Body of pancreas (tissue), 4 donors: ENCODE results near the gene GALNTL6. TPM values are rescaled to one million over a fixed set of nuclear protein-coding genes. Genes with fewer than 3 reads are reported as not detected.

Experiments used
- ATAC-seq: fragments of 150-250 bp; one replicate; pipeline ENCODE4 v1.9.1; 2016
- DNase-seq, 4 donors: peaks; one replicate each; pipeline ENCODE4 v3.0.0-alpha.2; 2019
- H3K27ac ChIP-seq, 4 donors: fragments of 200-600 bp; sonication (generic); 1 replicate in 3 of 4; 2 replicates in 1 of 4; pipeline versions ENCODE4 v1.5.1 to v1.6.1; 2016 to 2019; ENCODE audit warnings: mild to moderate bottlenecking in 1 of 4, mixed read lengths in 1 of 4, moderate library complexity in 1 of 4
- H3K27me3 ChIP-seq, 2 donors: fragments of 200-600 bp; sonication (generic); one replicate each; pipeline ENCODE4 v1.6.0; 2016; ENCODE audit warnings: mild to moderate bottlenecking in 1 of 2
- H3K36me3 ChIP-seq, 2 donors: fragments of 200-600 bp; sonication (generic); replicated peaks in 1 of 2; 2 replicates each; pipeline ENCODE4 v1.5.1; 2016; ENCODE audit warnings: low read depth in 2 of 2; ENCODE audit not compliant: insufficient read depth in 1 of 2
- H3K4me1 ChIP-seq: fragments of 200-600 bp; sonication (generic); one replicate; pipeline ENCODE4 v1.6.0; 2016
- H3K4me3 ChIP-seq, 2 donors: fragments of 200-600 bp; sonication (generic); 1 replicate in 1 of 2; 2 replicates in 1 of 2; pipeline ENCODE4 v1.5.1; 2016 to 2019
- H3K9me3 ChIP-seq, 3 donors: fragments of 200-600 bp; sonication (generic); 1 replicate in 2 of 3; 2 replicates in 1 of 3; pipeline ENCODE4 v1.5.1; 2016
- POLR2A ChIP-seq, 3 donors: fragments of 450-650 bp; IDR thresholded peaks; one replicate each; pipeline ENCODE4 v1.6.1; 2016; ENCODE audit warnings: antibody characterized with exemption in 3 of 3, mild to moderate bottlenecking in 2 of 3
- WGBS, 2 donors: methylation state at CpG; one replicate each; pipeline ENCODE4 v1.1.5; 2017; 5-methylcytosine and 5-hydroxymethylcytosine counted together
- intact Hi-C: fragments of 100-400 bp; cut with DNase I; formaldehyde crosslinking; loops from one replicate; pipeline ENCODE4 v1.15.1; 2023
- total RNA-seq, 2 donors: library from RNA; depleted of rRNA; stranded (reverse); fragments of >200 nt; gene quantifications; one replicate each; pipeline ENCODE4 v1.1.0, GENCODE V29; 2016
- TF ChIP-seq, protein P1 (sequence below), 7 experiments: fragments of 450-650 bp in 4 of 7; fragments of 200-600 bp in 3 of 7; sonication (generic) in 3 of 7; IDR thresholded peaks; one replicate each; pipeline ENCODE4 v1.5.1; 2016 to 2019; ENCODE audit warnings: antibody characterized with exemption in 7 of 7

The GALNTL6 gene
- total RNA-seq, 2 donors from 2014 or later: 0.26 TPM; not detected in 1

DNA sequence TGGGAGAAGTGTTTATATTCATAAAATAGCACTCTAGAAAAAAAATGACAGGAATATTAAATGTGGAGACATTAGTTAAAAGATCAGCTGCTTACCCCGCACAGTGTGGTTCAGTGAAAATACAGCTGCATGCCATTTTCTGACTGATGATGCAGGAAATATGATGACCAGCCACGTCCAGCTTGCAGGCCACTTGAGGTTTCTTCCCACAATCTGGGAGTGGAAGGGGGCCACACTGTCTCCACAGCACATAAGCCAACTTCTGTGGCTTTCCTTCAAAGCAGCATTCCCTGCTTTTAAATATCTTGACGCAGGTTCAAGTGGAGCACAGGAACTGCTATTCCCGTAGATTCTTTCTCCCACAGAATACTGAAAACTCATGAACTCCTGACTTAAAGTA lies 1182.0 kb downstream of the GALNTL6 start:
- Histone ChIP-seq H3K4me1 (no peaks in the 10 kb centered on the region), H3K27ac (no peak overlapping the region), H3K9me3 (no peaks in the 10 kb centered on the region), H3K4me3 (no peak overlapping the region), H3K27me3 (no peaks in the 10 kb centered on the region), H3K36me3 (no peaks in the 10 kb centered on the region)
- 81 to 85% methylated on average over 4 of the region's 4 CpGs for WGBS, 2 donors
- no peak for TF ChIP-seq POLR2A (IDR thresholded peaks at IDR 0.05)
- TF ChIP-seq, protein P1, sequence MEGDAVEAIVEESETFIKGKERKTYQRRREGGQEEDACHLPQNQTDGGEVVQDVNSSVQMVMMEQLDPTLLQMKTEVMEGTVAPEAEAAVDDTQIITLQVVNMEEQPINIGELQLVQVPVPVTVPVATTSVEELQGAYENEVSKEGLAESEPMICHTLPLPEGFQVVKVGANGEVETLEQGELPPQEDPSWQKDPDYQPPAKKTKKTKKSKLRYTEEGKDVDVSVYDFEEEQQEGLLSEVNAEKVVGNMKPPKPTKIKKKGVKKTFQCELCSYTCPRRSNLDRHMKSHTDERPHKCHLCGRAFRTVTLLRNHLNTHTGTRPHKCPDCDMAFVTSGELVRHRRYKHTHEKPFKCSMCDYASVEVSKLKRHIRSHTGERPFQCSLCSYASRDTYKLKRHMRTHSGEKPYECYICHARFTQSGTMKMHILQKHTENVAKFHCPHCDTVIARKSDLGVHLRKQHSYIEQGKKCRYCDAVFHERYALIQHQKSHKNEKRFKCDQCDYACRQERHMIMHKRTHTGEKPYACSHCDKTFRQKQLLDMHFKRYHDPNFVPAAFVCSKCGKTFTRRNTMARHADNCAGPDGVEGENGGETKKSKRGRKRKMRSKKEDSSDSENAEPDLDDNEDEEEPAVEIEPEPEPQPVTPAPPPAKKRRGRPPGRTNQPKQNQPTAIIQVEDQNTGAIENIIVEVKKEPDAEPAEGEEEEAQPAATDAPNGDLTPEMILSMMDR (IDR thresholded peaks at IDR 0.05): no peak
- DNase-seq (no peak), ATAC-seq (no peak)
- intact Hi-C loops: no loop called here

DNA sequence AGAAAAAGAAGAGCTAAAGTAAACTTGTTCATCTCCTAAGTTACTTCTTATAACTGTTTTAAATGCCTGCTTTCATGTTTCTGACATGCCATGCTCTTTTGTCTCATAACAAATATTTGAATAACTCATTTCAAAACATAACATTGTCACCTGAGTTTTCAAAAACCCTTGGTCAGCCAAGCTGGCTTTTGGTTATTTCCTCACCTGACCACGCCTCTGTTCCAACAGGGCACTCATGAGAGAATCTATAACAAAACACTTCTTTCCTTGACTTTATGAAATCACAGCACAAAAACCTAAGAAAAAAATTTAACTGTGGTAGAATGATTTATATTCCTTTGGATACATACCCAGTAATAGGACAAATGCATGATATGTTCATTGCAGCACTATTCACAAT lies 1182.5 kb downstream of the GALNTL6 start:
- TF ChIP-seq POLR2A (IDR thresholded peaks at IDR 0.05): no peak
- TF ChIP-seq, protein P1 (IDR thresholded peaks at IDR 0.05): no peak
- intact Hi-C loops: no loop called here
- DNase-seq: no peak
- Histone ChIP-seq H3K36me3 (no peaks in the 10 kb centered on the region), H3K27ac (no peak overlapping the region), H3K4me3 (no peak overlapping the region), H3K9me3 (no peaks in the 10 kb centered on the region), H3K4me1 (no peaks in the 10 kb centered on the region), H3K27me3 (no peaks in the 10 kb centered on the region)
- 81 to 92% methylated on average over 1 of the region's 1 CpG for WGBS, 2 donors
- no peak for ATAC-seq

DNA sequence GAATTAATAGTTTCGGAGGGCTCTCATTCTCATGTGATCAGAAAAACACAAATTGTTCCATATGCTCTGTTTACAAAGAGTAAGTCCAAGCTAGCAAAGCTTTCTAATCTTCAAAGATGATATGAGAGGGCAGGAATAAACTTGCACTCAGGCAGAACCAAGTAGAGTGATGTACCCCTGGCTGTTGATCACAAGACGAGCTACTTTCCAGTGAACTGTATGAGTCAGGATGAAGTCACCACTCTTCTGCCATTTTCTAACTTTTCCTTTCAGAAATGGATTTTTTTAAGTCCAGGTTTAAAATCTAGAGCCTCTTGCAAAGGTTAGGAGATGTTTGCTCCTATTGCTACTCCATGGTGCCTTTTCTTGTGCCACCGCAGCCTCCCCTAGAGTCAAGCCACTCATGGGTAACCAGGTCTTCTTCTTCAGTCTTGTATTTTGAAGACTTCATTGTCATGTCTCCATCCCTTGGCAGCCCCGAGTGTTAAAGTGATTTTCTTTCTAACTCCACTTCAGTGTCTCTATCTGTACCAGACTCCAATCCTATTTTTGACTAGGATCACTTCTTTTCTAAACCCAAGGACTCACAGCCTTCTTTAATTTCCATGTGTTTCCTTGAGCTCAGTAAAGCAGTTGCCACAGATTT lies 1183.5 kb downstream of the GALNTL6 start:
- no peak overlapping the region for H3K27ac ChIP-seq
- DNase-seq: no peak
- 90% methylated on average over 4 of the region's 4 CpGs for WGBS, 2 donors
- ATAC-seq: no peak
- TF ChIP-seq POLR2A (IDR thresholded peaks at IDR 0.05): no peak
- TF ChIP-seq, protein P1 (IDR thresholded peaks at IDR 0.05): no peak
- H3K4me1 ChIP-seq: no peaks in the 10 kb centered on the region
- H3K9me3 ChIP-seq: no peaks in the 10 kb centered on the region
- H3K27me3 ChIP-seq: no peaks in the 10 kb centered on the region
- H3K36me3 ChIP-seq: no peaks in the 10 kb centered on the region
- no peak overlapping the region for H3K4me3 ChIP-seq
- intact Hi-C loops: no loop called here

DNA sequence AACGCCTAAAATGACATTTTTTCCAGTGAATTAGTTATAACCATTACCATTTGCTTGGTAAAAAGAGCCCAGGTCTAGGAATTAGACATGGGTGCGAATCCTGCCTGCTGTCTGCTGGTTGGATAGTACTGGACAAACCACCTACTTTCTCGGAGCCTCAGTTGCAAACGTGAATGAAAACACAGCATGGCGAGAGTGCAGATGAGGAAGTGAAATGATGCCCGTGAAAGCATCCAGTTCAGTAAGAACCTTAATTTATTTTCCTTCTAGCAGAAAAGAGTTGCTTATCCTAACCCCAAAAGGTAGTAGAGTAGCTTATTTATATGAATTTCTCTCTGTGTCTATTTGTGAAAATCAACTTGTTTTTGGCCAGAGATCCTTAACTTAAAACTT lies 1184.0 kb downstream of the GALNTL6 start:
- no peak overlapping the region for H3K4me3 ChIP-seq
- WGBS, 2 donors: 82 to 87% methylated on average over 6 of the region's 6 CpGs
- ATAC-seq: no peak
- intact Hi-C loops: no loop called here
- no peaks in the 10 kb centered on the region for H3K9me3 ChIP-seq
- no peaks in the 10 kb centered on the region for H3K36me3 ChIP-seq
- no peaks in the 10 kb centered on the region for H3K27me3 ChIP-seq
- H3K4me1 ChIP-seq: no peaks in the 10 kb centered on the region
- TF ChIP-seq, protein P1 (IDR thresholded peaks at IDR 0.05): no peak
- TF ChIP-seq POLR2A (IDR thresholded peaks at IDR 0.05): no peak
- H3K27ac ChIP-seq: no peak overlapping the region
- DNase-seq: no peak

DNA sequence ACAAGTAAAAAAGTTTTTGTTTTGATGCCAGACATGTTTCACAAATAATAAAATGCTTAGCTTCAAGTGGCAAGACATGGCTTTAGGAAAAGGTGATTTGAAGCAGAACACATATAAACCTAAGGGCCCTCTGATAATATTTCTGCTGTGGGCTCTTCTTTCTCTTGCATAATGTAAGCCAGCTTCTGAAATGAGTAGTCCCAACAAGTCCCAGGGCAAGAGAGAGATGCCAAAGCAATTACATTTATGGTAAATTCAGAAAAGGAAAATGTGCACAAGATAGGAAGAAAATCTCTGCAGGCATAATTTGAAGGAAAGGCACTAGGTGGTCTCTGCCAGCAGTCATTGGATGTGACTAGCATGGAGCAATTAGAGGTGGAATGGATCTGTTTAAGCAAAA lies 1184.7 kb downstream of the GALNTL6 start:
- intact Hi-C loops: no loop called here
- Histone ChIP-seq H3K36me3 (no peaks in the 10 kb centered on the region), H3K27ac (no peak overlapping the region), H3K4me1 (no peaks in the 10 kb centered on the region), H3K4me3 (no peak overlapping the region), H3K27me3 (no peaks in the 10 kb centered on the region), H3K9me3 (no peaks in the 10 kb centered on the region)
- TF ChIP-seq, protein P1 (IDR thresholded peaks at IDR 0.05): no peak
- no peak for TF ChIP-seq POLR2A (IDR thresholded peaks at IDR 0.05)
- ATAC-seq: no peak
- no peak for DNase-seq
